Activated T-cell treated with anti-CD3 and anti-CD28 coated beads for 24 hours (primary cell): ENCODE results near the gene USF2.

ENCODE experiments used
- DNase-seq: peaks from one replicate; pipeline ENCODE4 v3.0.0-alpha.2; 2020; ENCODE audit warnings: low read depth

USF2 gene

GRCh38 chr19:35301961-35302360, 33.2 kb downstream of the USF2 start:
- no peak for DNase-seq

- DNase-seq: no peak
Measured at GRCh38 chr19:35302446-35302845, 33.7 kb downstream of the USF2 start.

GRCh38 chr19:35303357-35303915, 34.7 kb downstream of the USF2 start:
- no peak for DNase-seq

DNA sequence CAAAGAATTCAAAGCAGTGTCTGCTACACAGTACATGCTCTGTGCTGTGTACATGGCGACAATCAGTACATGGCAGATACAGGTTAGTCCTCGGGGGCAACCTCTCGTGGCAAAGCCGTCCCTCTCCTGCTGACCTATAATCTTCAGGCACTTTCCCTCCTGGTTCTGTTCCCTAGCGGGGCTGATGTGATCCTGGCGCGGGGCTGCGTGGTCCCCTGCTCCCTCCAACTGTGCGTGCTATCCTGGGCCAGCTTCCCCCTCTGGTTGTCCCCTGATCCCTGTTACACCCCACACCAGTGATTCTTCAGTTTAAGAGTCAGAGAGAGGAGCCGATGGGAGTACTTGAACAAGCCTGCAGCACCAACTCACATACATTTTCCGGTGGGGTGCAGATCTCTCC, 35.3 kb downstream of the USF2 start:
- DNase-seq: no peak

DNA sequence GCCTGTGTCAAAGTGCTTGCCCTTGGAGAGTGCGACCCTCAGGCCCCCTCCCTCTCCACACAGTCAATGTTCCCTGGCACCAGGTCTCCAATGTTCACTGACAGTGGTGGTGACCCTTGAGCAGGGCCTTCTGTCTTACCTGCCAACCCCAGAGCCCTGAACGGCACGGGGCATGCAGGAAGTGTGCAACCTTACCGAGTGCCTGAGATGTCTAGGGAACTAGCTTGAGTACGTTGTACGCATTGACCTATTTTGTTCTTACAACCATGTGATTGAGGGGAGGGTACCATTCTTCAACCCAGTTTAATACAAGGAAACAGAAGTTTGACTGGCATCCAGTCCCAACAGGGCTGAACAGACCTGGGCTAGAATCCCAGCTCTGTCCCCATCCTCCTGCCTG, 36.4 kb downstream of the USF2 start:
- DNase-seq: no peak

DNA sequence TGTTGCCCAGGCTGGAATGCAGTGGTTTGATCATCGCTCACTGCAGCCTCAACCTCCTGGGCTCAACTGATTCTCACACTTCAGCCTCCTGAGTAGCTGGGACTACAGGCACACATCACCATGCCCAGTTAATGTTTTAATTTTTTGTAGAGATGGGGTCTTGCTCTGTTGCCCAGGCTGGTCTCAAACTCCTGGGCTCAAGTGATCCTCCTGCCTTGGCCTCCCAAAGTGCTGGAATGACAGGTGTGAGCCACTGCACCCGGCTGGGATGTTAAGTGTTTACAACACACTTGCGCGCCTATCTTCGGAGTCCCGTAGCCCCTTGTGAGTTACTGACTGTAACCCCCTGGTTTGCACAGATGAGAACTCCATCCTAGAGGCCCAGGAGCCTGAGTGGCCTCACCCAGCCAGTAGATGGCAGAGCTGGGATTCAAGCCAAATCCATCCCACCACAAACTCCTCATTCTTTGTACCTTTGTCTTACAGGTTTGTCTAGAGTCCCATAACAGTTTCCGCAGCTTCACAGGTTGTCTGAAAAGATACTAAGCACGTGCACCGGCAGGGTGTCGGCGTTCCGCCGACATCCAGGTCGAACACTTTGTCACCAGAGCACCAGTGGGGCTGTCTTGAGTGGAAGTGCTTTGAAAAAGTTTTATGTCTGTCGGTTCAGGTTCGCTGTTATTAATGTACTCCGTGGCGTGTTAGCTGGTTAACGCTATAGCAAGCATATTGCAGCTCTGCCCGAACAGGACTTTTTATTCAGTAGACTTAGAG, 37.9 kb downstream of the USF2 start:
- DNase-seq: no peak

GRCh38 chr19:35307931-35308330, 39.2 kb downstream of the USF2 start:
- no peak for DNase-seq

- DNase-seq: no peak
Measured at GRCh38 chr19:35308910-35309309, 40.1 kb downstream of the USF2 start.

GRCh38 chr19:35309481-35310279, 40.9 kb downstream of the USF2 start:
- no peak for DNase-seq

GRCh38 chr19:35310331-35310730, 41.6 kb downstream of the USF2 start:
- no peak for DNase-seq

DNA sequence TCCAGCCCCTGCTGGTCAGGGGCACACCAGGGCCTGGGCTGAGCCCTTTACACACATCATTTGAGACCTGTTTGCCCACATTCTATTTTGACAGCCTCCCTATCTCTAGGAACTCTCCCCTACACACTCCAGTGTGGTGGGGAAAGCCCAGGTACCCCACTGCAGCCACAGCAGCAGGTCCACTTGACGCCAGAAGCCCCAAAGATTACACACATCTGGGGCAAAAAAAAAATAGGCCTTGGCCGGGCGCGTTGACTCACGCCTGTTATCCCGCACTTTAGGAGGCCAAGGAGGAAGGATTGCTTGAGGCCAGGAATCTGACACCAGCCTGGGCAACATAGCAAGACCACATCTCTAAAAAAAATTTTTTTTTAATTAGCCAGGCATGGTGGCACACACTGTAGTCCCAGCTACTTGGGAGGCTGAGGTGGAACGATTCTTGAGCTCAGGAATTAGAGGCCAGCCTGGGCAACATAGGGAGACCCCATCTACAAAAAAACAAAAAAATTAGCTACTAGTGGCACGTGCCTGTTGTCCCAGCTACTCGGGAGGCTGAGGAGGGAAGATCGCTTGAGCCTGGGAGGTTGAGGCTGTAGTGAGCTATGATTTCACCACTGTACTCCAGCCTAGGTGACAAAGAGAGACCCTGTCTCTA, 42.2 kb downstream of the USF2 start:
- DNase-seq: no peak

GRCh38 chr19:35311901-35312665, 43.3 kb downstream of the USF2 start:
- no peak for DNase-seq

GRCh38 chr19:35313587-35313986, 44.8 kb downstream of the USF2 start:
- DNase-seq: no peak

GRCh38 chr19:35314031-35314430, 45.3 kb downstream of the USF2 start:
- no peak for DNase-seq

DNA sequence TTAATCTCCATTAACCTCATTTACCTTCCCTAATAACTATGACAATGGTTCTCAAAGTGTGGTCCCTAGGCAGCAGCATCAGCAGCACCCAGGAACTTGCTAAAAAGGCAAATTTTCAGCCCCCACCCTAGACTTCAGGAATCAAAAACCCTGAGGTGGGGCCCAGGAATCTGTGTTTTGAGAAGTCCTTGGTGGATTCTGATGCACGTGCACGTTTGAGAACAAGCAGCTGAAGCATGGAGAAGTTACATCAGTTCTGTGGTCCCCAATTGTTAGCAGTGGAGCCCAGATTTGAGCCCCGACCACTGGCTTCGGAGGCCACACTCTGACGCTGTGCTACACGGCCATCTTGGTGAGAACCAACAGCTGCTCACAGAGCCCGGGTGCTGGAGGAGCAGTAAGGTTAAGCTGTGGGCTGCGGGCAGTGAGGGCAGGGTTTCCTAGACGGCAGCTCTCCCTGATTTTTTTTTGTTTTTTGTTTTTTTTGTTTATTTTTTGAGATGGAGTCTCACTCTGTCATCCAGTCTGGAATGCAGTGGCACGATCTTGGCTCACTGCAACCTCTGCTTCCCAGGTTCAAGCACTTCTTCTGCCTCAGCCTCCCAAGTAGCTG, 46.2 kb downstream of the USF2 start:
- DNase-seq: no peak

DNA sequence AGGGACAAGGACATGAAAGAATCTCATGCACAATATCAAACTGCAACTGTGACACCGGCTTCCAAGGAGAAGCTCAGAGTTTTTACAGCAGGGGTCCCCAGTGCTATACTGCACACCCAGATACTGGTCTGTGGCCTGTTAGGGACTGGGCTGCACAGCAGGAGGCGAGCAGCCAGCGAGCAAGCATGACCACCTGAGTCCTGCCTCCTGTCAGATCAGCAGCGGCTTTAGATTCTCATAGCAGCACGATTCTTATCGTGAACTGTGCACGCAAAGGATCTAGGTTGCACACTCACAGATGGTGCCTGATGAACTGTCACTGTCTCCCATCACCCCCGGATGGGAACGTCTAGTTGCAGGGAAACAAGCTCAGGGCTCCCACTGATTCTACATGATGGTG, 47.1 kb downstream of the USF2 start:
- DNase-seq: no peak

GRCh38 chr19:35316560-35316959, 47.8 kb downstream of the USF2 start:
- no peak for DNase-seq

DNA sequence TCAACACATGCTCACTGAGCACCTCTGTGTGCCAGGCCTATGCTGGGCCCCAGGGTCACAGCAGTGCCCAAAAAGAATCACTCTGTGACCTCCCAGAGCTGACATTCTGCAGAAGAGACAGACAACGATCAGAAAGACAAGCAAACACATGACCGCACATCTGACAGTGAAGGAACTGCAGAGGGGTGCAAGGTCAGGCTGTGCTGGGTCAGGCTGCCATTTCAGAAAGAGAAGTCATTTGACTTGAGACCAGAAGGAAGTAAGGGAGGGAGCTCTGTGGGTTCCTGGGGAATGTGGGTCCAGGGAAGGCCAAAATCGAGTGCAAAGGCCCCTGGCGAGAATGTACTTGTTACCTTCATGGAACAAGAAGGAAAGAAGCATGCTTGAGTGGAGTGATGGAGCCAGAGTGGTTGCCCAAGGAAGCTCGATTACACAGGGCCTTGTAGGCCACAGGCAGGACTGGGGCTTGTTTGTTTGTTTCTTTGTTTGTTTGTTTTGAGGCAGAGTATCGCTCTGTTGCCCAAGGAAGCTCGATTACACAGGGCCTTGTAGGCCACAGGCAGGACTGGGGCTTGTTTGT, 48.8 kb downstream of the USF2 start:
- no peak for DNase-seq

DNA sequence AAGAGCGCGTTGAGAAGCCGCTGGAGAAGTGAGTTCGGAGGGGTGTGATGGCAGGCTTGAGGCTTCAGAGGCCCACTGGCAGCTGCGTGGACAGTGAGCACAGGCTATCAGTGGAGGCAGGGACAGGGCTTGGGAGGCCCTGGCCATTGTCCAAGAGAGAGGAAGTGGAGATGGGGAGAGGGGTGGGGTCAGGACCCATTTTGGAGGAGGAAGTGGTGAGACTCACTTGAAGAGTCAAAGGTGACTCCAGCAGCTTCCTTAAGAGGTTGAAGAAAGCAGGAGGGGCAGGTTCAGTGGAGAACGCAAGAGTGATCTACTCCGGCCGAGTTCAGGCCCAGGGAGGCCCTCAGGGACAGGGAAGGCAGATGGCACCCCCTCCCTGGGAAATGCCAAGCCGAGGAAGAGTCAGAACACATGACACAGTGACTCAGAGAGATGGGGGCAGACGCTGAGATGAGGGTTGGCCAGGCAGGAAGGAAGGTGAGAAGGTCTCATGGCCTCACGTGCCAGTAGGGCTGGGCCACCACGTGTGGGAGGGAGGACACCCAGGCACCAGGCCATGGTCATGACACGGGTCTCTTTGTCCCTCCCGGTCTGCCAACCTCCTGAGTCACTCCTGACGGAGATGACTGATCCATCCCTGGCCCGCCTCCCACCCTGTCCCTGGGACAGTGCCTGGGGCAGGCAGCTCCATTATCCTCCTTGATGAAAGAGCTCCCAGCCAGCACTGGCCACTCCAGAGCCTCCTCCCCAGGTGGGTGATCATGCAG, 50.1 kb downstream of the USF2 start:
- no peak for DNase-seq

- DNase-seq: no peak
Measured at GRCh38 chr19:35320065-35320713, 51.4 kb downstream of the USF2 start.
